Liver (tissue), 9 donors: ENCODE data around the gene FRMD4A. TPM values are rescaled to one million over a fixed set of nuclear protein-coding genes. Genes with fewer than 3 reads are reported as not detected.
"Not testable (repeated sequence)": the region's sequence is repeated elsewhere in the genome, so short reads cannot be mapped to it uniquely, and the experiment has no call there.

Source experiments
- DNase-seq: peaks from one replicate; pipeline ENCODE4 v3.0.0-alpha.2; 2017; ENCODE audit warnings: low spot score
- H3K27ac ChIP-seq, 2 donors: one replicate each; pipeline ENCODE4 v1.7.0; 2013; ENCODE audit warnings: inconsistent platforms in 2 of 2, low read length in 2 of 2, control low read depth in 1 of 2, low read depth in 1 of 2, mild to moderate bottlenecking in 1 of 2
- H3K27me3 ChIP-seq, 4 donors: one replicate each; pipeline versions ENCODE4 v1.6.1 to v1.7.0; 2013; ENCODE audit warnings: low read length in 3 of 4, inconsistent platforms in 1 of 4, mild to moderate bottlenecking in 1 of 4, moderate library complexity in 1 of 4; ENCODE audit not compliant: control insufficient read depth in 4 of 4, insufficient read depth in 4 of 4
- H3K36me3 ChIP-seq, 4 donors: one replicate each; pipeline versions ENCODE4 v1.6.1 to v1.7.0; 2013; ENCODE audit warnings: low read length in 3 of 4, mild to moderate bottlenecking in 3 of 4, low read depth in 1 of 4, moderate library complexity in 1 of 4; ENCODE audit not compliant: control insufficient read depth in 4 of 4, insufficient read depth in 3 of 4
- H3K4me1 ChIP-seq, 4 donors: one replicate each; pipeline versions ENCODE4 v1.6.1 to v1.7.0; 2013; ENCODE audit warnings: low read length in 3 of 4, mild to moderate bottlenecking in 3 of 4, moderate library complexity in 1 of 4; ENCODE audit not compliant: control insufficient read depth in 4 of 4, insufficient read depth in 4 of 4
- H3K4me3 ChIP-seq, 3 donors: one replicate each; pipeline versions ENCODE4 v1.6.1 to v1.7.0; 2013; ENCODE audit warnings: low read length in 3 of 3, control low read depth in 1 of 3, low read depth in 1 of 3, mild to moderate bottlenecking in 1 of 3
- H3K9ac ChIP-seq, 2 donors: one replicate each; pipeline ENCODE4 v1.7.0; 2013; ENCODE audit warnings: low read length in 2 of 2, mild to moderate bottlenecking in 2 of 2, moderate library complexity in 2 of 2, control low read depth in 1 of 2, low read depth in 1 of 2
- H3K9me3 ChIP-seq, 4 donors: one replicate each; pipeline versions ENCODE4 v1.6.1 to v1.7.0; 2013; ENCODE audit warnings: low read length in 3 of 4; ENCODE audit not compliant: control insufficient read depth in 4 of 4
- EGR1 ChIP-seq, 2 donors: IDR thresholded peaks; 2 replicates each; pipeline ENCODE4 v1.6.1; 2016 to 2018; ENCODE audit warnings: antibody characterized with exemption in 2 of 2, low read depth in 2 of 2
- FOXA1 ChIP-seq: IDR thresholded peaks from 2 replicates; pipeline ENCODE4 v1.6.1; 2016; ENCODE audit warnings: antibody characterized with exemption
- GABPA ChIP-seq, 2 donors: IDR thresholded peaks in 1 of 2; conservative IDR thresholded peaks in 1 of 2; 2 replicates each; pipeline ENCODE4 v1.6.1; 2016; ENCODE audit warnings: antibody characterized with exemption in 2 of 2, mild to moderate bottlenecking in 1 of 2, moderate library complexity in 1 of 2
- JUND ChIP-seq, 2 donors: IDR thresholded peaks; 2 replicates each; pipeline ENCODE4 v1.6.1; 2016; ENCODE audit warnings: antibody characterized with exemption in 2 of 2
- NR2F2 ChIP-seq: IDR thresholded peaks from 2 replicates; pipeline ENCODE4 v1.6.1; 2016; ENCODE audit warnings: antibody characterized with exemption
- RAD21 ChIP-seq, 2 donors: IDR thresholded peaks; 2 replicates each; pipeline ENCODE4 v1.6.1; 2016; ENCODE audit warnings: antibody characterized with exemption in 2 of 2, mild to moderate bottlenecking in 2 of 2
- RXRA ChIP-seq, 2 donors: IDR thresholded peaks; 2 replicates each; pipeline ENCODE4 v1.6.1; 2017 to 2018; ENCODE audit warnings: antibody characterized with exemption in 2 of 2, mild to moderate bottlenecking in 1 of 2
- SP1 ChIP-seq: IDR thresholded peaks from 2 replicates; pipeline ENCODE4 v1.6.1; 2018; ENCODE audit warnings: antibody characterized with exemption, mild to moderate bottlenecking
- TAF1 ChIP-seq: conservative IDR thresholded peaks from 2 replicates; pipeline ENCODE4 v1.6.1; 2016; ENCODE audit warnings: antibody characterized with exemption, mild to moderate bottlenecking
- YY1 ChIP-seq: IDR thresholded peaks from 2 replicates; pipeline ENCODE4 v1.6.1; 2016; ENCODE audit warnings: antibody characterized with exemption, mild to moderate bottlenecking
- WGBS: extraction: QIAGEN DNeasy Blood & Tissue Kit; methylation state at CpG from one replicate; pipeline ENCODE4 v1.1.7; 2013; 5-methylcytosine and 5-hydroxymethylcytosine counted together
- polyA plus RNA-seq, 2 donors: library from polyadenylated mRNA; stranded (reverse) in 1 of 2; unstranded in 1 of 2; fragments of 200-250 nt in 1 of 2; fragments of >200 nt in 1 of 2; fragmentation: Nextera tagmentation in 1 of 2; extraction: Ambion mirVana in 1 of 2; gene quantifications; one replicate each; pipeline versions ENCODE4 v1.2.1 to v1.2.3, GENCODE V29; 2013 to 2015
- total RNA-seq, 2 donors: library from RNA; depleted of rRNA; stranded (reverse); fragments of >200 nt; gene quantifications; one replicate each; pipeline ENCODE4 v1.2.3, GENCODE V29; 2014
- TF ChIP-seq, protein P1 (sequence below): IDR thresholded peaks from 2 replicates; pipeline ENCODE4 v1.6.1; 2016; ENCODE audit warnings: antibody characterized with exemption, mild to moderate bottlenecking
- TF ChIP-seq, protein P2 (sequence below): fragments of 150-350 bp; IDR thresholded peaks from 2 replicates; pipeline ENCODE4 v1.5.1; 2017; ENCODE audit warnings: improper control_type of control experiment, low read depth, low read length; ENCODE audit not compliant: missing input control
- TF ChIP-seq, protein P3 (sequence below): IDR thresholded peaks from 2 replicates; pipeline ENCODE4 v1.6.1; 2016; ENCODE audit warnings: antibody characterized with exemption
- TF ChIP-seq, protein P4 (sequence below): IDR thresholded peaks from 2 replicates; pipeline ENCODE4 v1.6.1; 2016; ENCODE audit warnings: antibody characterized with exemption
- donor health status: healthy.
- donor health status: healthy.
- donor health status: healthy.
- donor health status: healthy.
- donor health status: healthy.

Gene FRMD4A
- total and polyA plus RNA-seq, 4 donors = 8.2 to 34.3 (median 13.1) TPM

DNA sequence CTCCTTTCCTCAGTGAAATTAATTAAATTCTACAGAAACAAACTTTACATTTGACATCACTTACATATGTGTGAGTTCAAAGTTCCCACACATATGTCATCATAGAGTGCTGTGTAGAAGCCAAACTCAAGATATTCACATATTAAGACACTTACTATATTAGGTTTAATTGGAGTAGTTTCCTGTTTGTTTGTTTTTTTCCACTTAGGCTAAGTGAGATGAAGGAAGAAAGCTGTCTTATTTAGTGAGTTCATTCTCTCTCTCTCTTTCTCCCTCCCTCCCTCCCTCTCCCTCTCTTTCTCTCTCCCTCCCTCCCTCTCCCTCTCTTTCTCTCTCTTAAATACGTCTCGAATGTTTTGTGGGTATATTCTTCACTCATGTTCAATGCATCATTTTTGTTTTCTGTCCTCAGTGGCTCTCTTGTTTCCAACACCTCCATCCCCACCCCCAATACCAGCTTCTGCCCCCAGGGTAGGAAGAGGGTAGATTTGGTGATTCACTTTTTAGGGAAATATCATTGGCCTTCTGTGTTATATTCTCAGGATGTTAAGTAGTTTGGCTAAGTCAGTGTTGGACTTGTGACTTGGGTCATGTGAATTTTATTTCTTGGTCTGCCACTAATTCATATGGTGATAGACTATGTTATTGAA is 262.0 kb downstream of the FRMD4A start:
- no peak overlapping the region for H3K9ac ChIP-seq
- no peak overlapping the region for H3K27ac ChIP-seq
- no peaks in the 10 kb centered on the region for H3K27me3 ChIP-seq
- no peak for DNase-seq
- no peak overlapping the region for H3K4me3 ChIP-seq
- TF ChIP-seq RAD21 (IDR thresholded peaks at IDR 0.05) (no peak), SP1 (no peak), EGR1 (IDR thresholded peaks at IDR 0.05; ENCODE audit: low read depth in 2 of 2) (no peak)
- TF ChIP-seq, protein P1, sequence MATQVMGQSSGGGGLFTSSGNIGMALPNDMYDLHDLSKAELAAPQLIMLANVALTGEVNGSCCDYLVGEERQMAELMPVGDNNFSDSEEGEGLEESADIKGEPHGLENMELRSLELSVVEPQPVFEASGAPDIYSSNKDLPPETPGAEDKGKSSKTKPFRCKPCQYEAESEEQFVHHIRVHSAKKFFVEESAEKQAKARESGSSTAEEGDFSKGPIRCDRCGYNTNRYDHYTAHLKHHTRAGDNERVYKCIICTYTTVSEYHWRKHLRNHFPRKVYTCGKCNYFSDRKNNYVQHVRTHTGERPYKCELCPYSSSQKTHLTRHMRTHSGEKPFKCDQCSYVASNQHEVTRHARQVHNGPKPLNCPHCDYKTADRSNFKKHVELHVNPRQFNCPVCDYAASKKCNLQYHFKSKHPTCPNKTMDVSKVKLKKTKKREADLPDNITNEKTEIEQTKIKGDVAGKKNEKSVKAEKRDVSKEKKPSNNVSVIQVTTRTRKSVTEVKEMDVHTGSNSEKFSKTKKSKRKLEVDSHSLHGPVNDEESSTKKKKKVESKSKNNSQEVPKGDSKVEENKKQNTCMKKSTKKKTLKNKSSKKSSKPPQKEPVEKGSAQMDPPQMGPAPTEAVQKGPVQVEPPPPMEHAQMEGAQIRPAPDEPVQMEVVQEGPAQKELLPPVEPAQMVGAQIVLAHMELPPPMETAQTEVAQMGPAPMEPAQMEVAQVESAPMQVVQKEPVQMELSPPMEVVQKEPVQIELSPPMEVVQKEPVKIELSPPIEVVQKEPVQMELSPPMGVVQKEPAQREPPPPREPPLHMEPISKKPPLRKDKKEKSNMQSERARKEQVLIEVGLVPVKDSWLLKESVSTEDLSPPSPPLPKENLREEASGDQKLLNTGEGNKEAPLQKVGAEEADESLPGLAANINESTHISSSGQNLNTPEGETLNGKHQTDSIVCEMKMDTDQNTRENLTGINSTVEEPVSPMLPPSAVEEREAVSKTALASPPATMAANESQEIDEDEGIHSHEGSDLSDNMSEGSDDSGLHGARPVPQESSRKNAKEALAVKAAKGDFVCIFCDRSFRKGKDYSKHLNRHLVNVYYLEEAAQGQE = no peak
- TF ChIP-seq, protein P2, sequence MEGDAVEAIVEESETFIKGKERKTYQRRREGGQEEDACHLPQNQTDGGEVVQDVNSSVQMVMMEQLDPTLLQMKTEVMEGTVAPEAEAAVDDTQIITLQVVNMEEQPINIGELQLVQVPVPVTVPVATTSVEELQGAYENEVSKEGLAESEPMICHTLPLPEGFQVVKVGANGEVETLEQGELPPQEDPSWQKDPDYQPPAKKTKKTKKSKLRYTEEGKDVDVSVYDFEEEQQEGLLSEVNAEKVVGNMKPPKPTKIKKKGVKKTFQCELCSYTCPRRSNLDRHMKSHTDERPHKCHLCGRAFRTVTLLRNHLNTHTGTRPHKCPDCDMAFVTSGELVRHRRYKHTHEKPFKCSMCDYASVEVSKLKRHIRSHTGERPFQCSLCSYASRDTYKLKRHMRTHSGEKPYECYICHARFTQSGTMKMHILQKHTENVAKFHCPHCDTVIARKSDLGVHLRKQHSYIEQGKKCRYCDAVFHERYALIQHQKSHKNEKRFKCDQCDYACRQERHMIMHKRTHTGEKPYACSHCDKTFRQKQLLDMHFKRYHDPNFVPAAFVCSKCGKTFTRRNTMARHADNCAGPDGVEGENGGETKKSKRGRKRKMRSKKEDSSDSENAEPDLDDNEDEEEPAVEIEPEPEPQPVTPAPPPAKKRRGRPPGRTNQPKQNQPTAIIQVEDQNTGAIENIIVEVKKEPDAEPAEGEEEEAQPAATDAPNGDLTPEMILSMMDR = no peak
- TF ChIP-seq, protein P3, sequence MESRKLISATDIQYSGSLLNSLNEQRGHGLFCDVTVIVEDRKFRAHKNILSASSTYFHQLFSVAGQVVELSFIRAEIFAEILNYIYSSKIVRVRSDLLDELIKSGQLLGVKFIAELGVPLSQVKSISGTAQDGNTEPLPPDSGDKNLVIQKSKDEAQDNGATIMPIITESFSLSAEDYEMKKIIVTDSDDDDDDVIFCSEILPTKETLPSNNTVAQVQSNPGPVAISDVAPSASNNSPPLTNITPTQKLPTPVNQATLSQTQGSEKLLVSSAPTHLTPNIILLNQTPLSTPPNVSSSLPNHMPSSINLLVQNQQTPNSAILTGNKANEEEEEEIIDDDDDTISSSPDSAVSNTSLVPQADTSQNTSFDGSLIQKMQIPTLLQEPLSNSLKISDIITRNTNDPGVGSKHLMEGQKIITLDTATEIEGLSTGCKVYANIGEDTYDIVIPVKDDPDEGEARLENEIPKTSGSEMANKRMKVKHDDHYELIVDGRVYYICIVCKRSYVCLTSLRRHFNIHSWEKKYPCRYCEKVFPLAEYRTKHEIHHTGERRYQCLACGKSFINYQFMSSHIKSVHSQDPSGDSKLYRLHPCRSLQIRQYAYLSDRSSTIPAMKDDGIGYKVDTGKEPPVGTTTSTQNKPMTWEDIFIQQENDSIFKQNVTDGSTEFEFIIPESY = no peak
- no peaks in the 10 kb centered on the region for H3K36me3 ChIP-seq
- 91% methylated on average over 2 of the region's 2 CpGs for WGBS
- H3K9me3 ChIP-seq = no peaks in the 10 kb centered on the region
- H3K4me1 ChIP-seq = no peaks in the 10 kb centered on the region

DNA sequence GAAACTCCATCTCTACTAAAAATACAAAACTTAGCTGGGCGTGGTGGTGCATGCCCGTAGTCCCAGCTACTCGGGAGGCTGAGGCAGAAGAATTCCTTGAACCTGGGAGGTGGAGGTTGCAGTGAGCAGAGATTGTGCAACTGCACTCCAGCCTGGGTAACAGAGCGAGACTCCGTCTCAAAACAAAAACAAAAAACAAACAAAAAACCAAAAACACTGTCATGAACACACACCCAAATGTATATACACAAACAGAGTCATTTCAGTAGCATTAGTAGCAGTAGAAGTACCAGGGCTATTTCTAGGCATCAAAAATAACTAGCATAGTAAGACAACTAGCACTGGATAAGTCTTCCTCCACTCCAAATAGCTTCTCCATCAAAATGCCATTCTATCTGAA is 263.1 kb downstream of the FRMD4A start:
- not testable (repeated sequence) for H3K4me1 ChIP-seq, H3K27me3 ChIP-seq, H3K4me3 ChIP-seq, H3K27ac ChIP-seq, DNase-seq, H3K9ac ChIP-seq, H3K36me3 ChIP-seq, H3K9me3 ChIP-seq
- 92% methylated on average over 5 of the region's 5 CpGs for WGBS

DNA sequence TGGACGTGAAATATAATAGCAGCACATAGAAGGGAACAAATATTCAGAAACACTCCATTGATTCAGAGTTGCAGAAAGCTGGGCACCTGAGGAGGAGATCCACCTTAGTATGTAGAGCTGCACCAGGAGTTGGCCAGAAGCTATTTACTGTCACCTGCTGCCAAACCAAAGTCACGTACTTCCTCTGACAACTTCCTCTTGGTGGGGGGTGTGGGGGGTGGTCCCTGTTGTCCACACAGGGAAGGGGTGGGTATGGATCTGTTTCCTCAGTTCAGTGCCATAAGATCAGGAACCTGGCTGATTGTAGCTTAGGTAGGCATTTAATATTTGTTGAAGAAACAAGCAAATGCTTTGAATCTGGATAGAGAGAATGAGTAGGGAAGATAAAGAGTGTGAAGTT is 264.6 kb downstream of the FRMD4A start:
- H3K9me3 ChIP-seq = no peaks in the 10 kb centered on the region
- 72% methylated on average over 2 of the region's 2 CpGs for WGBS
- no peaks in the 10 kb centered on the region for H3K36me3 ChIP-seq
- no peaks in the 10 kb centered on the region for H3K27me3 ChIP-seq
- H3K4me1 ChIP-seq = no peaks in the 10 kb centered on the region
- H3K9ac ChIP-seq = no peak overlapping the region
- no peak for DNase-seq
- TF ChIP-seq, protein P4, sequence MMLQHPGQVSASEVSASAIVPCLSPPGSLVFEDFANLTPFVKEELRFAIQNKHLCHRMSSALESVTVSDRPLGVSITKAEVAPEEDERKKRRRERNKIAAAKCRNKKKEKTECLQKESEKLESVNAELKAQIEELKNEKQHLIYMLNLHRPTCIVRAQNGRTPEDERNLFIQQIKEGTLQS = no peak
- no peak for TF ChIP-seq YY1
- no peak for TF ChIP-seq GABPA (IDR thresholded peaks at IDR 0.05 in 1 of 2, conservative IDR thresholded peaks at IDR 0.05 in 1 of 2)
- no peak for TF ChIP-seq RXRA (IDR thresholded peaks at IDR 0.05)
- no peak for TF ChIP-seq FOXA1
- no peak for TF ChIP-seq NR2F2
- no peak for TF ChIP-seq EGR1 (IDR thresholded peaks at IDR 0.05; ENCODE audit: low read depth in 2 of 2)
- no peak for TF ChIP-seq JUND (IDR thresholded peaks at IDR 0.05)
- TF ChIP-seq TAF1 = no peak
- TF ChIP-seq RAD21 (IDR thresholded peaks at IDR 0.05) = no peak
- TF ChIP-seq SP1 = no peak
- TF ChIP-seq, protein P2 = no peak
- TF ChIP-seq, protein P3 = no peak
- H3K4me3 ChIP-seq = no peak overlapping the region
- no peak overlapping the region for H3K27ac ChIP-seq
